NCI-H1417 treated with DMSO at 0.1 percent for 48 hours (cell line): Measurements from ENCODE around the gene UNCX.
"Not testable (repeated sequence)": the region's sequence is repeated elsewhere in the genome, so short reads cannot be mapped to it uniquely, and the experiment has no call there.

Source experiments
- DNase-seq: peaks from one replicate; lab custom pipeline; 2025; lab: John Stamatoyannopoulos, UW

The UNCX gene

DNA sequence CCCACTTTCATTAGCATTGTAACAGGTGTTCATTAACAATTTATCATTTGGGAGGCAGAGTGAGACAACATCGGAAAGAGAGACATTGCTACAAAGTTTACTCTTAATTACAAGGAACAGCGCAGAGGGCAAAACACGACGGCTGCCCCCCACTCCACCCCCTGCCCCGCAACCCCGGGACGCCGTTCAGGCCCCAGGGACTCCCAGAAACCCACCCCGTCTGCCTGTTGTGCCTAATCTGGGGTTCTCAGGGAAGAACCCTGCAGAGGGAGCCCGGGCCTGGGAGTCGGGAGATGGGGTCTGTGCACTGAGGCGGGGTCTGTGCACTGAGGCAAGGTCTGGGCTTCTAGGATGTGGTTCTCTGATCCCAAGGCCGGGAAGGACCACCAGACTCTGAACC is 25.2 kb downstream of the UNCX start:
- no peak for DNase-seq

GRCh38 chr7:1259621-1260243 is 27.1 kb downstream of the UNCX start:
- DNase-seq: no peak

- DNase-seq: no peak
Measured at GRCh38 chr7:1260244-1260635, 27.6 kb downstream of the UNCX start.

DNA sequence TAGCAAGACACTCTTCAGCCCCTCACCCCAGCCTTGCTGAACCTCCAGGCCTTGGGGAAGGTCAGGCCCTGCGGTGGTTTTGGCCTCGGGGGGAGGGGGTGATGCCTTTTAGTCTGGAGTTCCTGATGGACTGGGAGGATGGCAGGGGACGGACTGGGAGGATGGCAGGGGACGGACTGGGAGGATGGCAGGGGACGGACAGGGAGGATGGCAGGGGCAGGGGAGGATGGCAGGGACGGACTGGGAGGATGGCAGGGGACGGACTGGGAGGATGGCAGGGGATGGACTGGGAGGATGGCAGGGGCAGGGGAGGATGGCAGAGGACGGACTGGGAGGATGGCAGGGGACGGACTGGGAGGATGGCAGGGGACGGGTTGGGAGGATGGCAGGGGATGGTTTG is 28.4 kb downstream of the UNCX start:
- DNase-seq: not testable (repeated sequence)

GRCh38 chr7:1262441-1262840 is 29.8 kb downstream of the UNCX start:
- no peak for DNase-seq

DNA sequence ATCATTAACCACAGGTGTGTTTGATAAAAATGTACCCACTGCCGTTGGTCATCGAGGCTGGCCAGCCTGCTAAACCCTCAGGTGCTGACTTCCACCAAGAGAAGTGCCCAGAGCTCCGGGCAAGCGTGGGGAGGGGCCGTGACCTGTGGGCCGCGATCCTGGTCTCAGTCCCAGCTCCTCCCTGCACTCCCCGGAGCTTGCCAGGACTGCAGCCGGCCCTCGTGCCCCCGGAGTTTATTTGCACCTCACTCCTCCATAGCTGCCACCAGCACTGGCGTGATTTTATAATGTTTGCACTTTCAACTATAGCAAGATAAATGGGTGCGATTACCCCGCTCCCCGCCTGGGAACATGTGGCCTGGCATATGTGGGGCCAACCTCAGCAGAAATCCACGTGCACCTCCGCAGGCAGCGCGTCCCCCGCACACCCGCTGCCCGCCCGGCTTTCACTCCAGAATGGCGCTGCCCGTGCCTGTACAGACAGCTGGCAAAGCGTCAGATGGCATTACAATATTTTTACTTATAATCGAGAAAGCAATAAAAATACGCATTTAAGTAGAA is 30.8 kb downstream of the UNCX start:
- no peak for DNase-seq

- DNase-seq: no peak
Measured at GRCh38 chr7:1264345-1265280, 31.9 kb downstream of the UNCX start.

GRCh38 chr7:1267016-1267900 is 34.6 kb downstream of the UNCX start:
- no peak for DNase-seq

GRCh38 chr7:1268076-1268815 is 35.6 kb downstream of the UNCX start:
- DNase-seq: no peak

DNA sequence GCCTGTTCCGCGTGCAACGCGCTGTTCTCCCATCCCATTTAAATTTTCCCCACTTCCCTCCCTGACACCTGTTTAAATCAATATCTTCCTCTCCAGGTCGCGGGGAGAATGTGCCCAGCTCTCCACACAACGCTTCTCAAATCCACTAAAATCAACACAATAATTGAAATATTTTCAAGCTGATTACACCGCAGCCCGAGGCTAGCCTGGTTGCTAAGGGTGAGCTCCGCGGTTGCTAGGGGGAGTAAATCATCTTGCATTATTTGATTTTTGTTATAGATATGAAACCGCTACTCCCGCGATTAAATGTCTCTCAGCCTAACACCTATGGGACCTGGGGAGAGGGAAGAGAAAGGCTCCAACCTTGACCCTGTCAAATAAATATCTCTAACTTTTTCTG is 36.2 kb downstream of the UNCX start:
- no peak for DNase-seq

GRCh38 chr7:1269336-1269890 is 36.7 kb downstream of the UNCX start:
- DNase-seq: no peak

DNA sequence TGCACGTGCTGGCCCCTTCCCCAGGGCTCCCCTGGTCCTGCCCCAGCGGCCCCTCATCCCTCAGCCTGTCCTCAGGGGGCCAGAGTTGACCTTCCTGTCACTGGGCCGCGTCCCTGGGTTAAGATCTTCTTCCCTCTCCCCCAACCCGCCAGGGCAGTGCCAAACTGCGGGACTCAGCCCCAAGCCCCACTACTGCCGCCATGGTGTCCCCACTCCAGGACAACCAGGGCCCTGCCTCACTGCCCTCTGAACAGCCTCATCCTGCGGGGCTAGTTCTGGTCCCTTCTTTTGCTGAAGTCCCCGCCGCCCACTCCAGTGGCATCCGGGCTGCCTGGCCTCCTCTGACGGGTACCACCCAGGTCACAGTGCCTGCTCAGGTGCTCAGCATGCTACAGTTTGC is 37.5 kb downstream of the UNCX start:
- DNase-seq: no peak

DNA sequence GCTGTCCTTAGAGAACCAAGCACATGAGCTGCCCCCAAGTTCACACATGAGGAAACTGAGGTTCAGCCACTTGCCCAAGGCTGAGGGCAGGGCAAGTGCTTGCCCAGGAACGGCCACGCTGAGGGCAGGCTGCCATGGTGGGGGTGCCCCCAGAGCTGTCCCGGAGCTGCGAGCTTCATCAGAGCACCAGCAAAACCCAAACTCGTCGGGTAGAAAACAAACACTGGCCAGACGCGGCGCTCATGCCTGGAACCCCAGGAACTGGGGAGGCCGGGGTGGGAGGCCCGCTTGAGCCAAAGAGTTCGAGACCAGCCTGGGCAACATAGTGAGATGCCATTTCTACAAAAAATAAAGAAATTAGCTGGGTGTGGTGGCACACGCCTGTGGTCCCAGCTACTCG is 38.4 kb downstream of the UNCX start:
- no peak for DNase-seq

DNA sequence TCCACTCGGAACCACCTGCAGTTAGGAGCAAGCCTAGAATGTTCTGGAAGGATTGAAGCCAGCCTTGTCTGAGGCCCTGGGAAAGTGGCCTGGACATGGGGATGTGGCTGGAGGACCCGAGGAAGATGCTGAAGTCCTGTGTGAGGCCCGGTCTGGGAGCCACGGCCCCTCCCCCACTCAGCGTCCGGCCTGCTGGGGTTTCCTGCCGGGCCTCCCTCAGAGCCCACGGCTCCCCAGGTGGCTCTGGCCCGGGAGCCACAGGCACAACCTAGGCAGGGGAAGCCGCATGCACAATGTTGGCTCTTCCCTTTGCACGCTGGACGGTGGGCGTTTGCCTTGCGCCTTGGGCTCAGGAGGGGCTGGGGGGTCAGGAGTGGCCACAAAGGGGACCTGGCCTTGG is 39.0 kb downstream of the UNCX start:
- no peak for DNase-seq

DNA sequence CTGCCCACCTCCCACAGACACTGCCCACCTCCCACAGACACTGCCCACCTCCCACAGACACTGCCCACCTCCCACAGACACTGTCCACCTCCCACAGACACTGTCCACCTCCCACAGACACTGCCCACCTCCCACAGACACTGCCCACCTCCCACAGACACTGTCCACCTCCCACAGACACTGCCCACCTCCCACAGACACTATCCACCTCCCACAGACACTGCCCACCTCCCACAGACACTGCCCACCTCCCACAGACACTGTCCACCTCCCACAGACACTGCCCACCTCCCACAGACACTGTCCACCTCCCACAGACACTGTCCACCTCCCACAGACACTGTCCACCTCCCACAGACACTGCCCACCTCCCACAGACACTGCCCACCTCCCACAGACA is 39.5 kb downstream of the UNCX start:
- not testable (repeated sequence) for DNase-seq

- no peak for DNase-seq
Measured at GRCh38 chr7:1274121-1274875, 41.6 kb downstream of the UNCX start.

DNA sequence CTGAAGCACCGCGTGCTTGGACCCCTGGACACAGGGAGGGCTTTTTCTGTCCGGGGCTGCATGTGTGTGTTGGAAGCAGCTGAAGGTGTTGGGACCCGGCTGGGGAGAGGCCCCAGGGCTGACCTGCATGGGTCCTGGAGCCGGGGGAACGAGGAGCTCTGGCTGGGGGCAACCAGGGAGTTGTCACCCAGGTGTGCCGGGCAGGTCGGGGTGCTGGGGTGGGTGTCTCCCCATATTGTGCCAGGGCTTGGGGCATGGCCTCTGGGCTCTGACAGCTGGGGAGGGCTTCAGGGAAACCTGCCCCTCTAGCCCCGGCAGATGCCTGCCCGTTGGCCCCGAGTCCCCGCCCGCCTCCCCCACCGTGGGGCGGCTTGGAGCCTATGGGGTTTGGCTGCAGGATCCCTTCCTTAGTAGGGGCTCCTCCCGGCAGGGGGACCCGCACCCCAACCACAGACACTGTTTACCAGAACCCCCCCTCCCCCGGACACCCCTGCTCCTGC is 42.3 kb downstream of the UNCX start:
- DNase-seq: no peak

- DNase-seq: no peak
Measured at GRCh38 chr7:1275451-1276381, 43.0 kb downstream of the UNCX start.

DNA sequence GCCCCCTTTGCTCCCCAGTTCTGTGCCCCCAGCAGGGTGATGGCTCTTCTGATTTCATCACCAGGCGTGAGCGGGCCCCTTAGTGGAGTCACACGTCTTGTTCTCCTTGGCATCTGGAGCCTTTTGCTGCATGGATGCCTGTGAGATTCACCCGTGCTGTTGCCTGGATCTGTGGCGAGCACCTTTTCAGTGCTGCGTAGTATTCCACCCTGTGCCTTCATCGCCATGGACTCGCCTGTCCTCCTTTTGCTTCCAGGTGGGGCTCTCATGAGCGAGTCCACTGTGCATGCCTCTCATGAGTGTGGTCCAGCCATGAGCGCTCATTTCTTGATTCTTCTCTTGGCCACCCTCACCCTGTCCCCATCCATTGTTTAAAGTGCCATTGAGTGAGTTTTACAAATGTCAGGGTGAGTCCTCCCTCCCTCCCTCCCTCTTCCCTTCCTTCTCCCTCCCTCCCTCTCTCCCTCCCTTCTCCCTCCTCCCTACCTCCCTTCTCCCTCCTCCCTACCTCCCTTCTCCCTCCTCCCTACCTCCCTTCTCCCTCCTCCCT is 44.0 kb downstream of the UNCX start:
- DNase-seq: no peak
